ENCODE measurements around the gene TSC22D2. TPM values are rescaled to one million over a fixed set of nuclear protein-coding genes. Genes with fewer than 3 reads are reported as not detected.

TSC22D2 gene
- total RNA-seq, 4 donors from 2014 or later: 8.5 to 20.0 (median 15.2) TPM

- 68 to 95% methylated on average over 1 of the region's 1 CpG for WGBS, 2 donors
- TF ChIP-seq CTCF (IDR thresholded peaks at IDR 0.05) (no peak), POLR2A (IDR thresholded peaks at IDR 0.05) (no peak)
- peaks cover 0 to 27% (median 5%) of the 10 kb centered on the region in 3 donors for H3K4me1 ChIP-seq
- H3K27me3 ChIP-seq: no peaks in the 10 kb centered on the region
- H3K9me3 ChIP-seq: no peaks in the 10 kb centered on the region
- H3K4me3 ChIP-seq: no peak overlapping the region
- DNase-seq: no peak
- H3K36me3 ChIP-seq: peaks cover 0 to 30% (median 9%) of the 10 kb centered on the region in 3 donors
- intact Hi-C loops (cut with DNase I): no loop called here
- H3K27ac ChIP-seq: no peak overlapping the region
Measured at GRCh38 chr3:150454622-150455021, 46.5 kb downstream of the TSC22D2 start.

GRCh38 chr3:150455341-150455740, 47.2 kb downstream of the TSC22D2 start:
- Histone ChIP-seq H3K27me3 (no peaks in the 10 kb centered on the region), H3K9me3 (no peaks in the 10 kb centered on the region), H3K4me1 (peaks cover 0 to 25% (median 5%) of the 10 kb centered on the region in 3 donors), H3K27ac (no peak overlapping the region), H3K4me3 (no peak overlapping the region), H3K36me3 (peaks cover 0 to 34% (median 9%) of the 10 kb centered on the region in 3 donors)
- no peak for DNase-seq
- intact Hi-C loops (cut with DNase I): no loop called here
- 38 to 50% methylated on average over 1 of the region's 1 CpG for WGBS, 2 donors
- no peak for TF ChIP-seq CTCF (IDR thresholded peaks at IDR 0.05)

- intact Hi-C loops (cut with DNase I): no loop called here
- TF ChIP-seq POLR2A (IDR thresholded peaks at IDR 0.05) (no peak), CTCF (IDR thresholded peaks at IDR 0.05) (no peak)
- Histone ChIP-seq H3K4me1 (peaks cover 0 to 10% (median 0%) of the 10 kb centered on the region in 3 donors), H3K27me3 (no peaks in the 10 kb centered on the region), H3K9me3 (no peaks in the 10 kb centered on the region), H3K36me3 (peaks cover 0 to 36% (median 9%) of the 10 kb centered on the region in 3 donors), H3K27ac (no peak overlapping the region), H3K4me3 (no peak overlapping the region)
- DNase-seq: no peak
- 55 to 58% methylated on average over 3 of the region's 3 CpGs for WGBS, 2 donors
Measured at GRCh38 chr3:150458001-150458400, 49.9 kb downstream of the TSC22D2 start.

GRCh38 chr3:150460484-150460883, 52.4 kb downstream of the TSC22D2 start:
- H3K9me3 ChIP-seq: no peaks in the 10 kb centered on the region
- H3K27me3 ChIP-seq: no peaks in the 10 kb centered on the region
- H3K27ac ChIP-seq: no peak overlapping the region
- intact Hi-C loops (cut with DNase I): no loop called here
- H3K4me1 ChIP-seq: no peaks in the 10 kb centered on the region
- no peak for TF ChIP-seq CTCF (IDR thresholded peaks at IDR 0.05)
- no peak for TF ChIP-seq POLR2A (IDR thresholded peaks at IDR 0.05)
- no peak overlapping the region for H3K4me3 ChIP-seq
- peaks cover 0 to 36% (median 9%) of the 10 kb centered on the region in 3 donors for H3K36me3 ChIP-seq
- 80 to 93% methylated on average over 1 of the region's 1 CpG for WGBS, 2 donors
- no peak for DNase-seq

GRCh38 chr3:150461399-150461798, 53.3 kb downstream of the TSC22D2 start:
- TF ChIP-seq POLR2A (IDR thresholded peaks at IDR 0.05) (no peak), CTCF (IDR thresholded peaks at IDR 0.05) (no peak)
- no peak overlapping the region for H3K27ac ChIP-seq
- H3K4me1 ChIP-seq: no peaks in the 10 kb centered on the region
- H3K27me3 ChIP-seq: no peaks in the 10 kb centered on the region
- peaks cover 0 to 36% (median 9%) of the 10 kb centered on the region in 3 donors for H3K36me3 ChIP-seq
- no peak overlapping the region for H3K4me3 ChIP-seq
- WGBS, 2 donors: 77 to 81% methylated on average over 4 of the region's 4 CpGs
- H3K9me3 ChIP-seq: no peaks in the 10 kb centered on the region
- DNase-seq: no peak
- intact Hi-C loops (cut with DNase I): no loop called here
